NOMO-1 treated with DMSO at 0.1 percent for 48 hours (cell line): ENCODE results near the gene MTCH2.

ENCODE experiments used
- DNase-seq: peaks from one replicate; lab custom pipeline; 2025; ENCODE audit not compliant: unreplicated experiment; lab: John Stamatoyannopoulos, UW

The MTCH2 gene

GRCh38 chr11:47591764-47592163 is 50.6 kb downstream of the MTCH2 start:
- DNase-seq = peak; percentile 80

GRCh38 chr11:47589977-47590861 is 52.1 kb downstream of the MTCH2 start:
- no peak for DNase-seq

GRCh38 chr11:47589584-47589976 is 52.8 kb downstream of the MTCH2 start:
- no peak for DNase-seq

- DNase-seq = no peak
These were observed 53.2 kb downstream of the MTCH2 start for GRCh38 chr11:47589118-47589517.

- peak; percentile 91 for DNase-seq
These were observed 54.5 kb downstream of the MTCH2 start for GRCh38 chr11:47587723-47588326.

GRCh38 chr11:47587039-47587716 is 55.2 kb downstream of the MTCH2 start:
- DNase-seq = no peak

- no peak for DNase-seq
These were observed 56.1 kb downstream of the MTCH2 start, which contains the start of gene FAM180B for GRCh38 chr11:47586098-47586855. FAM180B (plus strand) TSS chr11:47586678; CDS start chr11:47586769, 91 bp downstream.

- DNase-seq = no peak
These were observed 58.5 kb downstream of the MTCH2 start for GRCh38 chr11:47583844-47584243.

GRCh38 chr11:47578524-47579494 is 63.5 kb downstream of the MTCH2 start, which contains the start of the genes KBTBD4 and NDUFS3:
KBTBD4 (minus strand) TSS chr11:47578970; CDS start chr11:47578951, 19 bp downstream.
NDUFS3 (plus strand) TSS chr11:47579074; CDS start chr11:47579092, 18 bp downstream.
- DNase-seq = peak; percentile 81

GRCh38 chr11:47577460-47578041 is 64.8 kb downstream of the MTCH2 start:
- no peak for DNase-seq

GRCh38 chr11:47573321-47573720 is 69.0 kb downstream of the MTCH2 start:
- no peak for DNase-seq

- DNase-seq = no peak
These were observed 69.6 kb downstream of the MTCH2 start for GRCh38 chr11:47572715-47573255.

GRCh38 chr11:47571895-47572294 is 70.5 kb downstream of the MTCH2 start:
- DNase-seq = no peak

GRCh38 chr11:47571357-47571729 is 71.0 kb downstream of the MTCH2 start:
- no peak for DNase-seq

GRCh38 chr11:47570651-47571356 is 71.6 kb downstream of the MTCH2 start:
- no peak for DNase-seq

GRCh38 chr11:47569646-47570045 is 72.7 kb downstream of the MTCH2 start:
- no peak for DNase-seq
